HepG2 (cell line): ENCODE data around the gene TRAK1.

Experiments
- CTCF ChIP-seq: sonication (generic); formaldehyde crosslinking; IDR thresholded peaks from 2 replicates; pipeline ENCODE4 v1.5.0; 2020; ENCODE audit warnings: mild to moderate bottlenecking, missing genetic modification reagents, moderate library complexity
- ZNF878 ChIP-seq: sonication (generic); formaldehyde crosslinking; IDR thresholded peaks from 2 replicates; pipeline ENCODE4 v1.8.1; 2023; ENCODE audit warnings: mild to moderate bottlenecking, missing genetic modification reagents, moderate library complexity

- TF ChIP-seq ZNF878 (CRISPR knock-in tag) (no peak), CTCF (CRISPR knock-in tag) (no peak)
Measured at GRCh38 chr3:42235532-42235931, 144.4 kb downstream of the TRAK1 start.
